DND-41 (cell line): ENCODE data around the gene MOV10L1.
A peak's percentile ranks its signal among the peaks of the same experiment; 100 is the strongest.

Source experiments
- ATAC-seq: fragments of 200-7000 bp; cut with Tn5 transposase; 3 replicates; pipeline ENCODE4 v1.9.1; 2021; ENCODE audit warnings: low read depth; ENCODE audit not compliant: insufficient read depth
- DNase-seq: peaks from one replicate; pipeline ENCODE4 v3.0.0-alpha.2; 2020
- H2AFZ ChIP-seq: 2 replicates; pipeline ENCODE4 v1.6.0; 2012; ENCODE audit warnings: low read depth, low read length
- H3K27ac ChIP-seq: 2 replicates; pipeline ENCODE4 v1.5.1; 2012; ENCODE audit warnings: low read length, inconsistent platforms
- H3K27me3 ChIP-seq: fragments of 200-600 bp; sonication (generic); 2 replicates; pipeline ENCODE4 v1.6.0; 2012; ENCODE audit warnings: low read length, mild to moderate bottlenecking, inconsistent platforms; ENCODE audit not compliant: insufficient read depth, poor library complexity
- H3K36me3 ChIP-seq: 2 replicates; pipeline ENCODE4 v1.5.1; 2012; ENCODE audit warnings: low read length, inconsistent platforms; ENCODE audit not compliant: insufficient read depth
- H3K4me1 ChIP-seq: 2 replicates; pipeline ENCODE4 v1.5.1; 2012; ENCODE audit warnings: mild to moderate bottlenecking, low read length; ENCODE audit not compliant: insufficient read depth
- H3K4me2 ChIP-seq: 2 replicates; pipeline ENCODE4 v1.6.0; 2012; ENCODE audit warnings: mild to moderate bottlenecking, moderate library complexity, low read length, inconsistent platforms; ENCODE audit not compliant: insufficient read depth
- H3K4me3 ChIP-seq, 2 experiments: fragments of 200-600 bp in 1 of 2; shearing (Covaris generic) in 1 of 2; 2 replicates each; pipeline ENCODE4 v1.5.1; 2012 to 2016; ENCODE audit warnings: inconsistent platforms in 2 of 2, low read length in 2 of 2, mild to moderate bottlenecking in 2 of 2, low read depth in 1 of 2, moderate library complexity in 1 of 2
- H3K79me2 ChIP-seq: 2 replicates; pipeline ENCODE4 v1.6.0; 2012; ENCODE audit warnings: low read length, inconsistent platforms; ENCODE audit not compliant: insufficient read depth
- H3K9ac ChIP-seq: 2 replicates; pipeline ENCODE4 v1.6.0; 2012; ENCODE audit warnings: low read depth, mild to moderate bottlenecking, inconsistent platforms, low read length, moderate library complexity
- H3K9me3 ChIP-seq: 2 replicates; pipeline ENCODE4 v1.5.1; 2012; ENCODE audit warnings: low read length, moderate library complexity, mild to moderate bottlenecking, inconsistent platforms; ENCODE audit not compliant: insufficient read depth, severe bottlenecking
- H4K20me1 ChIP-seq: 2 replicates; pipeline ENCODE4 v1.6.0; 2012; ENCODE audit warnings: low read length; ENCODE audit not compliant: insufficient read depth
- CTCF ChIP-seq: IDR thresholded peaks from 2 replicates; pipeline ENCODE4 v1.5.1; 2012; ENCODE audit warnings: borderline replicate concordance, low read length, moderate library complexity, mild to moderate bottlenecking; ENCODE audit not compliant: poor library complexity, severe bottlenecking; ENCODE audit errors: extremely low read depth
- EZH2 ChIP-seq: IDR thresholded peaks from 3 replicates; pipeline ENCODE4 v1.6.1; 2012; ENCODE audit warnings: borderline replicate concordance, low read depth, mild to moderate bottlenecking, moderate library complexity, low read length, inconsistent platforms; ENCODE audit not compliant: severe bottlenecking

The MOV10L1 gene

DNA sequence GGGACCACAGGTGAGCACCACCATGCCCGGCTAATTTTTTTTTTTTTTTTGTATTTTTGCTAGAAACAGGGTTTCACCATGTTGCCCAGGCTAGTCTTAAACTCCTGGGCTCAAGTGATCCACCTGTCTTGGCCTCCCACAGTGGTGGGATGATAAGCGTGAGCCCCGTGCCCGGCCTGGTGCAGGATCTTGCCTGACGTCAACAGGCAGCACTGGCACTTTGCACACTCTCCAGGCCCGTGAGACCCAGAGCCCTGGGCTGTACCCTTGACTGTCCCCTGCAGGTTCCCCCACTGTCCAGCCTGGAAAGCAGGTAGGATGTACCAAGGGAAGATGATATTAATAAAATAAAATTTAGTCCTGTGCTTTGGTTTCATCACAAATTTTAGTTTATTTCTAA, 51.7 kb downstream of the MOV10L1 start:
- Histone ChIP-seq H4K20me1 (no peaks in the 10 kb centered on the region), H3K4me3 (no peak overlapping the region), H3K4me2 (no peak overlapping the region)

DNA sequence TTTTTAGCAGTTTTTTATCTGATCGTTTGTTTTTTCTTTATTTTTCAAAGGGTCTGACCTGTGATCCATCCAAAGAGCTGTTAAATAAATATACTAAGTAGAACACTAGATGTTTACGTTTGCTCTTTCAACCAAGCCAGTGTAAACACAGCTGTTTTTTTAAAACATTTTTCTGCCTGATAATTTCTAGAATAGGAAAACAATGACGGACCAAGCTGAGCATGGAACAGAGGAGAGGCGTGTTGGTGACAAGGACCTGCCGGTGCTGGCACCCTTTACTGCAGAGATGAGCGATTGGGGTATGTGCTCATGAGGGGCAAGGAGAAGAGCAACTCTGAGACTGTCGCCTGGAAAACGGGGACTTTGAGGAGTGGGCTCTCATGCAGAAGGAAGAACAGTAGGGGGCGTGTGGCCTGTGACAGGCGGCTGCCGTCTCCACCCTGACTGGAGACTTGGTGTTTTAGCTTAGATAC, 52.1 kb downstream of the MOV10L1 start:
- Histone ChIP-seq H2AFZ (no peak overlapping the region), H3K9me3 (no peaks in the 10 kb centered on the region), H3K79me2 (no peaks in the 10 kb centered on the region), H4K20me1 (no peaks in the 10 kb centered on the region), H3K9ac (no peak overlapping the region), H3K27ac (no peak overlapping the region), H3K27me3 (no peaks in the 10 kb centered on the region), H3K4me3 (no peak overlapping the region), H3K36me3 (no peaks in the 10 kb centered on the region), H3K4me1 (no peaks in the 10 kb centered on the region), H3K4me2 (no peak overlapping the region)
- no peak for DNase-seq
- peak; percentile 28 for TF ChIP-seq CTCF
- TF ChIP-seq EZH2 = no peak
- no peak for ATAC-seq

More for the DNA sequence above, 51.7 kb downstream of the MOV10L1 start:
- Histone ChIP-seq H3K27me3 (peaks cover 2% of the 10 kb centered on the region), H3K4me1 (no peaks in the 10 kb centered on the region), H2AFZ (no peak overlapping the region), H3K9ac (no peak overlapping the region), H3K79me2 (no peaks in the 10 kb centered on the region), H3K36me3 (no peaks in the 10 kb centered on the region), H3K9me3 (no peaks in the 10 kb centered on the region), H3K27ac (no peak overlapping the region)
- ATAC-seq (no peak), DNase-seq (no peak)
- TF ChIP-seq CTCF = no peak
- TF ChIP-seq EZH2 = no peak

DNA sequence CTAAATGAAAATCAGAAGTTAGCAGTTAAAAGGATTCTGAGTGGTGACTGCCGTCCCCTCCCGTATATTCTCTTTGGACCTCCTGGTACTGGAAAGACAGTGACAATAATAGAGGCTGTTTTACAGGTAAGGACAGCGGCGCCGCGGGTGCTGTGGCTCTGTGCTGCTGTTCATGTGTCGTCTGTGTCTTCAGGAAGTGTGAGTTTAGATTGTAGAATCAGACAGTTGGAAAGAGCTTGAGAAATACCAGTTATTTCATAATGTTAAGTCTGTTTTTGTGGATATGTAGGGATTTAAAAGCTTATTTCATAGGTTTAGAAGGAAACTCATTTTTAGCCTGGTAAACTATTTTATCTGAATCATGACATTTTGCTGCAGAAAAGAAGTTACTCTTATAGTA, 53.3 kb downstream of the MOV10L1 start:
- TF ChIP-seq EZH2 = no peak
- no peak for TF ChIP-seq CTCF
- no peaks in the 10 kb centered on the region for H3K27me3 ChIP-seq
- ATAC-seq = no peak

DNA sequence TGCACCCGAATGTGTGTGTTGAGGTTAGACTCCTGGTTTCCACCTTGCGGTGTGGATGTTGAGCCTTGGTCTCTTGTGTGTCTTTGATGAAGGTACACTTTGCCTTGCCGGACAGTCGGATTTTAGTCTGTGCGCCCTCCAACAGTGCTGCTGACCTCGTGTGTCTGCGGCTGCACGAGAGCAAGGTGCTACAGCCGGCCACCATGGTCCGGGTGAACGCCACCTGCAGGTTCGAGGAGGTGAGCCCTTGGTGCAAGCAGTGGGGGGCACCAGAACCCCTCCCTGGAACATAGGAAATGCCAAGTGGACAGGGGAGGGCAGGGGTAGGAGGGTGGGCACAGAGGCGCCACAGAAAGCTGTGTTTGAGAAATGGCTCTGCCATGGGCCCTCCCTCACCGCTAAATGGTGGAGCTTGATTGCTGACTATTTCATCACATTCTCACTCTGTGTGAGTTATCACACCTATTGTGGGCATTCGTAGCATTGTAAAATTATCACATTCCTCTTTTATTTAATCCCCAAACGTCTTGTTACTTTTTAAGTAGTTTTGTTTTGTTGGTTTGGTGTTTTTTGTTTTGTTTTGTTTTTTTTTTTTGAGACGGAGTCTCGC, 54.3 kb downstream of the MOV10L1 start:
- no peaks in the 10 kb centered on the region for H3K4me1 ChIP-seq
- H3K27me3 ChIP-seq = no peaks in the 10 kb centered on the region
- ATAC-seq (no peak), DNase-seq (no peak)
- TF ChIP-seq EZH2 = no peak
- H3K9ac ChIP-seq = no peak overlapping the region
- H3K4me3 ChIP-seq = no peak overlapping the region
- H2AFZ ChIP-seq = no peak overlapping the region
- no peak overlapping the region for H3K27ac ChIP-seq
- H3K9me3 ChIP-seq = no peaks in the 10 kb centered on the region
- H3K4me2 ChIP-seq = no peak overlapping the region
- H4K20me1 ChIP-seq = no peaks in the 10 kb centered on the region
- H3K36me3 ChIP-seq = no peaks in the 10 kb centered on the region
- no peaks in the 10 kb centered on the region for H3K79me2 ChIP-seq

More for the DNA sequence above, 53.3 kb downstream of the MOV10L1 start:
- Histone ChIP-seq H3K27ac (no peak overlapping the region), H3K79me2 (no peaks in the 10 kb centered on the region), H2AFZ (no peak overlapping the region), H3K4me3 (no peak overlapping the region), H3K9me3 (no peaks in the 10 kb centered on the region), H3K36me3 (no peaks in the 10 kb centered on the region), H3K4me1 (no peaks in the 10 kb centered on the region), H3K9ac (no peak overlapping the region), H4K20me1 (no peaks in the 10 kb centered on the region), H3K4me2 (no peak overlapping the region)
- no peak for DNase-seq
